Stimulated activated CD8-positive, alpha-beta memory T cell treated with anti-CD3 and anti-CD28 coated beads, Interleukin-12 subunit alpha, Interleukin-12 subunit beta, amount 100 ng/mL, for 1 hour (primary cell): ENCODE measurements around the gene ZBTB7A.
"Not testable (repeated sequence)": the region's sequence is repeated elsewhere in the genome, so short reads cannot be mapped to it uniquely, and the experiment has no call there.

Experiments used
- DNase-seq: peaks from one replicate; pipeline ENCODE4 v3.0.0-alpha.2; 2020; ENCODE audit warnings: low read depth

The ZBTB7A gene

DNA sequence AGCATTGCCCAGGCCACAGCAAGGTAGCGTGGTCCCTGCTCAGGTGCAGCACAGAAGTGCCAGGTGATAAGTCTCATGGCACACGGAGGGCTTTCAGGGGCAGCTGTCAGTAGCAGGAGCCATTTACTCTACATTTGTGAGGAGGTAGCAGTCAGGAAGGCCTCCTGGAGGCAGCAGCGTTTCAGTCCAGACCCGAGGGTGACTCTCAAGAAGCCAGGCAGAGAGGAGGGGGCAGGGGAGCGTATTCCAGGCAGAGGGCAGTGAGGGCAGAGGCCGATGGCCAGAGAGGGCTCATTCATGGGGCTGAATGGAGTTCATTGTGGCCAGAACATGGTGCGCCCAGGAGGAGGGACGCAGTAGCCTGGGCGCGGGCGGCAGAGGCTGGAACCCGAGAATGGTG is 50.2 kb downstream of the ZBTB7A start:
- DNase-seq = no peak

DNA sequence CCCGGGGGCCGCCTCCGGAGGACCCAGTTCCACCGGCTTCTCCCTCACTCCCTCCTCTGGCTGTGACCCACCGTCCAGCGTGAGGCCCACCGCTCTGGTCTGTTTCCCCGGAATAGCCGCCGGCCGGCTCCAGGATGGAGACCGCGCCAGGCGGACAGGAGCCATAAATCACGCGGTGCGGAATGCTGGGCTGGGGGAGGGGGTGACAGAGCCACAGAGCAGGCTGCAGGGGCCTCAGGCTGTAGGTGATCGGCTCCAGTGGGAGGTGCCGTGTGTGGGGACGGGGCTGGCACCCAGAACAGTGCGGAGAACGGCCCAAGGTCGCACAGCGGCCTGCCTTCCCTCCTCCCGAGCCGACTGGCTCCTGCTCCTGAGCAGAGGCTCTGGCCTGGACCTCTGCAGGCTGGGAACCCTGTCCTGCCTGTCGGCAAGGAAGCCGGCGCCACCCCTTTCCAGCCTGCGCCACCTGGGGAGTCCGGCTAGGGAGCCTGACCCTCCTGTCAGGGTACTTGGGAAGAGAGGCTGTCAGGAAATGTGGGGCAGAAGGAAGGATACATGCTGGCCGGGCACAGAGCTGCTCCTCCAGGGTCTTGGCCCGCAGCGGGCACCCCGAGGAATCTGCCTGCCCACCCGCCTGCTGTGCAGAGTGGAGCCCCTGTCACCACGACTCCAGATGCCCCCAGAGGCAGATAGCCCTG is 50.8 kb downstream of the ZBTB7A start:
- no peak for DNase-seq

DNA sequence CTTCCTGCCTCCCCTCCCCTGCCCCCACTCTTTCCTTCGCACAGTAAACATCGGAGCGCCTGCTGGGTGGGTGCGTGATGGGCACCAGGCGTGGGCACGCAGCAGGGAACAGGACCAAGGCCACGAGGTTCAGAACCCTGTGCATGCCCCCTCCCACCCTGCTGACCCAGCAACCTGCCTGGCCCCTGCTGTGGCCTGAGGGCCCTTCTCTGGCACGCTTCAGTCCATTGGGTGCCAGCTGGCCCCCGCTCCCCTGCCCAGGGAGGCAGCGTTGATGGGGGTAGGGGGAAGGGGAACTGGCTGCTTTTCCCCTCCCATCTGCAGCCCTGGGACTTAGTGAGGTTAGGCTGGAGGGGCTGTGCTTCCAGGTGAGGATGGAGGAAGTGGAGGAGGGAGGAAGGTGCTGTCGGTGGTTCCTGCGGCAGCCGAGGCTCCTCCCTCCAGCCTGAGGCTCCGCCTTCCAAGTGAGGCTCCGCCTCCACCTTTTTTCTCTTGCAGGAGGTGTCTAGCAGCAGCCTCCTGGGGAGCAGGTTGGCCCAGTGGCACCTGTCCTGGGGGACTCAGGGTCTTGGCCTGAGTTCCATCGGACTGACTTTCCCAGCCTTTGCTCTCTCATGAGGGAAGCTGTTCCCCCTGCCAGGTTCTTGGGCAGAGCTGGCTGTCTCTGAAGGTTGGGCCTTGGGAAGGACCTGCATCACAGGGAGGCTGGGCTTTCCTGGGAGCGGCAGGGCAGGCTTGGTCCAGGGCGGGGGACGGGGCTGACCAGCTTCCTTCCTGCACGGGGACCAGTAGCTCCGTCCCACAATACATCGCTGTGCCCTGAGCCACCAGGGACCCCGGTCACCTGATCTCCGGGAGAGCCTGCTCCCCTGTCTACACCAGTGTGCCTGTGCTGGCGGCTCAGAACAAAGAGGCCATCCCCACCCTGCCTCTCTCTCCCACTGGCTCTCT is 51.9 kb downstream of the ZBTB7A start:
- DNase-seq = no peak

GRCh38 chr19:4013886-4014540 is 52.7 kb downstream of the ZBTB7A start:
- DNase-seq = no peak

DNA sequence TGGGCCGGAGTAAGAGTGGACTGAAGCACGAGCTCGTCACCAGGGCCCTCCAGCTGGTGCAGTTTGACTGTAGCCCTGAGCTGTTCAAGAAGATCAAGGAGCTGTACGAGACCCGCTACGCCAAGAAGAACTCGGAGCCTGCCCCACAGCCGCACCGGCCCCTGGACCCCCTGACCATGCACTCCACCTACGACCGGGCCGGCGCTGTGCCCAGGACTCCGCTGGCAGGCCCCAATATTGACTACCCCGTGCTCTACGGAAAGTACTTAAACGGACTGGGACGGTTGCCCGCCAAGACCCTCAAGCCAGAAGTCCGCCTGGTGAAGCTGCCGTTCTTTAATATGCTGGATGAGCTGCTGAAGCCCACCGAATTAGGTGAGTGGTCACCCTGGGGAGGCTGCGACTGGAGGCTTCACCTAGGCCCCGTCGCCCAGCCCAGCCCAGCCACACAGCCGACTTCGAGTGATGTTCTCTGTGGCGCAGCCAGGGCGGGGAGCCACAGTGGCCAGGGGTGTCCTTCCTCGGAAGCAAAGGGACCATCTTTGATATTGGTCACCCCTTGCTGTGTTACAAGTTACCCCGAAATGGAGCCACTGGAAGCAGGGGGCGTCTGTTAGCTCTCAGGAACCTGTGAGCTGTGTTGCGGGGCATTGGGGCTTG is 53.6 kb downstream of the ZBTB7A start:
- no peak for DNase-seq

DNA sequence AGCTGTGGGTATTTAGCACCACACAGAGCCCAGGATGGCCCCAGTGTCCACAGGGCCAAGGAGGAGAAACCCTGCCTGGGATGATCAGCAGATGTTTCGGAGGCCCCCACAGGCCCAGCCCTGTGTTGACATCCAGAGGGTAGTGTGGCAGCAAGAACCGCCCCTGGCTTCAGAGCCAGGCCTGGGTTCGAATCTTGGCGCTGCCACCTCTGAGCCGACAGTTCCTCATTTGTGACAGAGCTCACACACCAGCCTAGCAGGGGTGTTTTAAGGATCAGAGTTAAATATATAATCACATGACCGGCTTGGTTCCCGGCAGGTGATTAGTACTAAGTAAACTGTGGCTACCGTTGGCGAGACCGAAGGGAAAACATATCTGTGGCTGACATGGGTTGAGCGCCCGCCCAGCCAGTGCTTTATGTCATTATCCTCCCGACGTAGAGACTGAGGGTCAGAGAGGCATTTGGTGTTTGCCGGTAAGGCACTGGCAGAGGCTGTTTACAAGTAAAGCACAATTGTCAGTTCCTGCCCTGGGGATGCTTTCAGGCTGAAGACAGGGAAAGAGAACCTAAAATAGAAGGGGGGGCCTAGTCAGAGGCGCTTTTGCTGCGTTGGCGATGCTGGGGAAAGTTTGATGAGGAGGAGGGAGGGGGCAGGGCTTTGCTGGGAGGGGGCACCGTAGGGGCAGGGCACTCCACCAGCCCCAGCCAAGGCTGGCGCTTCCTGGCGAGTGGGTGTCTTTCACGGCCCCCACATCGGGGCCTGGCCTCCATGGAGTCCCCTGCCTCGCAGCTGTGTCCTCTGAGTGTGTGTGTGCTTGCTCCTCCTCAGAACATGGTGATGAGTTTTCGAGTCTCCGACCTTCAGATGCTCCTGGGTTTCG is 54.4 kb downstream of the ZBTB7A start:
- no peak for DNase-seq

GRCh38 chr19:4011430-4011829 is 55.3 kb downstream of the ZBTB7A start:
- DNase-seq = not testable (repeated sequence)

GRCh38 chr19:4010808-4011110 is 55.9 kb downstream of the ZBTB7A start:
- DNase-seq = no peak

- no peak for DNase-seq
Measured at GRCh38 chr19:4009990-4010807, 56.5 kb downstream of the ZBTB7A start.

GRCh38 chr19:4007836-4008539 is 58.7 kb downstream of the ZBTB7A start:
- DNase-seq = no peak

GRCh38 chr19:4007021-4007835 is 59.5 kb downstream of the ZBTB7A start, which contains the start of gene PIAS4:
Gene PIAS4 (plus strand): TSS chr19:4007736. CDS start chr19:4007761, 25 bp downstream.
- peak; percentile 87 for DNase-seq

DNA sequence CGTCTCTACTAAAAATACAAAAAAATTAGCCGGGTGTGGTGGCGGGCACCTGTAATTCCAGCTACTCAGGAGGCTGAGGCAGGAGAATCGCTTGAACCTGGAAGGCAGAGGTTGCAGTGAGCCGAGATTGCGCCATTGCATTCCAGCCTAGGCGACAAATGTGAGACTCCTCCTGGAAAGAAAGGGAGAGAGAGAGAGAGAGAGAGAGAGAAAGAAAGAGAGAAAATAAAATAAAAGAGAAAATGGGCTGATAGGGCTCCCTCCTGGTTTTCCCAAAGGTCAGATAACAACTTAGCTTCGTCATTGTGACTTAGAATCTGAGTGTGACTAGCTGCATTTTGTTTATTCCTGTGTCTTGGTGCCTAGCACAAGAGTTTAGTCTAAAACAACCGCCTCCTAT is 61.3 kb downstream of the ZBTB7A start:
- DNase-seq = not testable (repeated sequence)

DNA sequence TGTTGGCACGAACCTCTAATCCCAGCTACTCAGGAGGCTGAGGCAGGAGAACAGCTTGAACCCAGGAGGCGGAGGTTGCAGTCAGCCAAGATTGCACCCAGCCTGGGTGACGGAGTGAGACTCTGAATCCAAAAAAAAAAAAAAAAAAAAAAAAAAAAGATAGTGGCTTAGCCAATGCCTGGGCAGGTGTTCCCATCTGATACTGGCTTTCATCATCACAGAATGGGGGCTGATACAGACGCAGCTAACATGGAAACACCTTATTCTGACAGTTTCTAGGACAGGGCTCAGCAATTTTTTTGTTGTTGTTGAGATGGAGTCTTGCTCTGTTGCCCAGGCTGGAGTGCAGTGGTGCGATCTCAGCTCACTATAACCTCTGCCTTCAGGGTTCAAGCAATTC is 65.9 kb downstream of the ZBTB7A start:
- not testable (repeated sequence) for DNase-seq

DNA sequence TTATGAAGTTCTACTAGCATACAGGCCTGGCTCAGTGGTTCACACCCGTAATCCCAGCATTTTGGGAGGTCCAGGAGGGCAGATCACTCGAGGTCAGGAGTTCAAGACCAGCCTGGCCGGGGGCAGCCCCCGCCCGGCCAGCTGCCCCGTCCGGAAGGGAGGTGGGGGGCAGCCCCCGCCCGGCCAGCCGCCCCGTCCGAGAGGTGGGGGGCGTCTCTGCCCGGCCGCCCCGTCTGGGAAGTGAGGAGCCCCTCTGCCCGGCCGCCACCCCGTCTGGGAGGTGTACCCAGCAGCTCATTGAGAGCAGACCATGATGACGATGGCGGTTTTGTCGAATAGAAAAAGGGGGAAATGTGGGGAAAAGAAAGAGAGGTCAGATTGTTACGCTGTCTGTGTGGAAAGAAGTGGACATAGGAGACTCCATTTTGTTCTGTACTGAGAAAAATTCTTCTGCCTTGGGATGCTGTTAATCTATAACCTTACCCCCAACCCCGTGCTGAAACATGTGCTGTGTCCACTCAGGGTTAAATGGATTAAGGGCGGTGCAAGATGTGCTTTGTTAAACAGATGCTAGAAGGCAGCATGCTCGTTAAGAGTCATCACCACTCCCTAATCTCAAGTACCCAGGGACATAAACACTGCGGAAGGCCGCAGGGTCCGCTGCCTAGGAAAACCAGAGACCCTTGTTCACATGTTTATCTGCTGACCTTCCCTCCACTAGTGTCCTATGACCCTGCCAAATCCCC is 67.9 kb downstream of the ZBTB7A start:
- not testable (repeated sequence) for DNase-seq

GRCh38 chr19:3995607-3996006 is 71.1 kb downstream of the ZBTB7A start:
- no peak for DNase-seq
